GM18870 (cell line): Measurements from ENCODE around the gene FBN3.
"Not testable (repeated sequence)": the region's sequence is repeated elsewhere in the genome, so short reads cannot be mapped to it uniquely, and the experiment has no call there.

Experiments
- ATAC-seq: cut with Tn5 transposase; IDR thresholded peaks from one replicate; pipeline ENCODE4 v1.9.1; 2021; ENCODE audit warnings: moderate library complexity; ENCODE audit not compliant: unreplicated experiment

The FBN3 gene

DNA sequence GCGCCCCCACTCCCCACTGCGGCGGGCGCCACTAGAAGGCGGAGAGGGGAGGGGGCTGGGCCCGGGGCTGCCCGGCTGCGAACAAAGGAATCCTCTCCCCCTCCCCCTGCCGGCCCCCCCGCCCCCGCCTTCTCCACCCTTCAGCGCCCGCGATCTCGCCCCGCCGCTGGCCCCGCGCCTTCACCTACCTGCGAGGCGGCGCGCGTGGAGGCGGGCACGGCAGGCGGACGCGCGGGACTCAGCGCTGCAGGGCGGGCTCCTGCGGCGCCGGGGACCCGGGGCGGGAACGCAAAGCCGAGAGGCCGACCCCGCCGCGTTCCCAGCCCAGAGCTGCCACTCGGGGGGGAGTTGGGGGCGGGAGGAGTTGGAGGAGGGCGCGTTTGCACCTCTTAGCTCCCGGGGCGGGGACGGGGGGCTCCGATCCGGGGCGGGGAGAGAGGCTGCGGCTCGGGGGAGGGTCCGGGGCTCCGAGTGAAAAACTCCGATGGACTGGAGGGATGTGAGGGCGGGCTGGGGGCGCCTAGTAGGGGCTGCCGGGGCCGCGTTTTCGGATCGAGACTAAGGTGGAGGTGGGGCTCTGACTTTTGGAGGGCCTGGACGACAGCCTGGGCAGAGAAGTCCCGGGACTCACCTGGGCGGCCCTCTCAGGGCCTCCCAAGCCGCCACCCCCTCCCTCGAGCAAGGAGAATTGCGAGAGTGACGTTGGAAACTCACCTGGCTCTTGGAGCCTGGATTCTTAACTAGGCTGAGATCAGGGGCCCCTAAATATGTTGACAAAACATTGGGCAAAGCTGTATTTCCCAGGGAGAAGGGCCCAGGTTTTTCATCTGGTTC is at the start of gene FBN3:
Gene FBN3, minus strand, starts transcription at position 332 of the 834 bp plus-strand sequence. CDS start 2,112 bp downstream, outside the sequence.
- no peak for ATAC-seq

DNA sequence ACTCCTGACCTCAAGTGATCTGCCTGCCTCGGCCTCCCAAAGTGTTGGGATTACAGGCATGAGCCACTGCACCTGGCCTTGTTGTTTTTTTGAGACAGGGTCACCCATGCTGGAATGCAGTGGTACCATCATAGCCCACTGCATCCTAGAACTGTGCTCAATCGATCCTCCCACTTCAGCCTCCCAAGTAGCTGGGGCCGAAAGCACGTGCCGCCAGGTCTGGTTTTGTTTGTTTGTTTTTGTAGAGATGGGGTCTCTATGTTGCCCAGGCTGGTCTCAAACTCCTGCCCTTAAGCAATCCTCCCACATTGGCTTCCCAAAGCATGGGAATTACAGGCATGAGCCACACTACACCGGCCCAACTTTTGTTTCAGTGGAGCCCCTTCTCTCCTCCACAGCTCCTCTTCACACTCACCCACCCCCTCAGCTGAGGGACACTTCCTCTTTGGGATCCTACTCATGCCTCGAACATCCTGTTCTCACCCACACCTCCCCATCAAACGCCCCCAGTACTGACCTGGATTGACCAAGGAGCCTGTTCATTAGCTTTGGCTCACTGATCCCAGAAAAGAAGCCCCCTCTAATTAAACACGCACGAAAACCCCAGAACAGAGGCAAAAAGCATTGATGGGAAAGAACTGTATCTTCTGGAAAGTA is 47.0 kb upstream of the FBN3 start:
- no peak for ATAC-seq

DNA sequence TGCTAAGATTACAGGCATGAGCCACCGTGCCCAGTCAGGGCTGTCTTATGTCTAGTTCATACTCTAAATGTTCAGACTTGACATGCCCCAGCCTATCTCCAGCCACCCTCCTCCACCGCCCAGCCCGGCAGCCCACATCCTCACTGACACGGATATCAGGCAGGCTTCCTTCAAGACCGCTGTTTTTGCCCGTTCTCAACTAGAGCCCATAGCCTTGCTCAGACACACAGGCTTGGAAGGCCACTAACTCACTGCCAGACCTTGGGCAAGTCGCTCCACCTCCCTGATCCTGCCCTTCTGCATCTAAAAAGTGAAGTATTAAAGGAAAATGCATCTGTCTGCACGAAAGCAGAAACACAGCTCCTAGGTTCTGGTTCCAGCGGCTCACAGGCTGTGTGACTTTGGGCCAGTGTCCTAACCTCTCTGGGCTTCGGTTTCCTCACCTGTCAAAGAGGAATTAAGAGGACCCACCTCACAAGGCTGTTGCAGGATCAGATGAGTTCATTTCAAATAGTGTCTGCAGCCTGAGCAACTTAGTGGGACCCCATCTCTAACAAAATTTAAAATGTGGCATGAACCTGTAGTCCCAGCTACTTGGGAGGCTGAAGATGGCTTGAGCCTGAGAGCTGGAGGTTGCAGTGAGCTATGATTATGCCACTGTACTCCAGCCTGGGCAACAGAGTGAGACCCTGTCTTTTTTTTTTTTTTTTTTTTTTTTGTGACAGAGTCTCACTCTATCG is 45.3 kb upstream of the FBN3 start:
- ATAC-seq, result no peak

DNA sequence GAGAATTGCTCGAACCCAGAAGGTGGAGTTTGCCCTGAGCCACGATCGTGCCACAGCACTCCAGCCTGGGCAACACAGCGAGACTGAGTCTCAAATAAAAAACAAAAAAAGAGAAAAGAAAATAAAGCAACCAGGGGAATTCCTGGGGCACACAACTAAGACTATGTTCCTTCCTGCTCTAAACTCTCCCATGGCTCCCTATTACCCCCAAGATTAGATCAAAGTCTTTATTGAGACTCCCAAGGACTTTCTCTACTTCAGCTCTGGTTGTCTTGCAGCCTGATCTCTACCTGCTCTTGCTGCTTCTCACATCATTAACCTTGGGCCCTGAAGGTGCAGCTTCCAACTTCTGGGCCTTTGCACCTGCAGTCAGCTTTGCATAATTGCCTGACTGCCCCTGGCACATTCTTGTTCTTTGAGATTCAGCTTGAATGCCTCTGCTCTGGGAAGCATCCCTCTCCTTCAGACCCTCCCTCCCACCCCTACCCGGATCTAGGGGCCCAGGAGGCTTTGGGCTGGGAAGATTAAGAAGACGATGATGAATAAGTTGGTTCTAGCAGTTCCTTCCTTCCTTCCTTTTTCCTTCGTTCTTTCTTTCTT is 42.9 kb upstream of the FBN3 start:
- no peak for ATAC-seq

DNA sequence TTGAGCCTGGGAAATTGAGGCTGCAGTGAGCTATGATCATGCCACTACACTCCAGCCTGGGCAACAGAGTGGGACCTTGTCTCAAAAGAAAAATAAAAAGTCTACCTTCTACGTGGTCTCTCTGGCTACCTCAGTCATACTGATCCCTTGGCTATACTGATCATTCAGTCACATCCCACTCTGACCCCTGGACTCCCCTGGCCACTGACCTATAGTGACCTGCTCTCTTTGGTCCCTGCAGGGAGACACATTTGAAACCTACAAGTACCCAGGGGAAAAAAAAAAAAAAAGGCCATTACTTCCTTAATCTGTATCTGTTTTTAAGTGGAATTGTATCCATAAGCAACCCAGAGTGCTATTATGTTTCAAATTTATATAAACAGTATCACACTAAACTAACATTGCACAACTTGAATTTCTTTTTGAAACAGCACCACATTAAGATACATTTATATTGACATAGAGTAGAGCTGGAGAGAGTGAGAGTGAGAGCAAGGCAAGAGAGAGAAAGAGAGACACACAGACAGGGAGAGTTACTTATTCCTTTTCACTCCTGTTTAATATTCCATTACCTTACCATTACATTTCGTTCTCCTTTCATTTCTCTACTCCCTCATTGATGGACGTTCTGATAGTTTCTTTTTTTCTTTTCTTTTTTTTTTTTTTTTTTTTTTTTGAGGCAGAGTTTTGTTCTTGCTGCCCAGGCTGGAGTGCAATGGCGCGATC is 36.1 kb upstream of the FBN3 start:
- no peak for ATAC-seq

DNA sequence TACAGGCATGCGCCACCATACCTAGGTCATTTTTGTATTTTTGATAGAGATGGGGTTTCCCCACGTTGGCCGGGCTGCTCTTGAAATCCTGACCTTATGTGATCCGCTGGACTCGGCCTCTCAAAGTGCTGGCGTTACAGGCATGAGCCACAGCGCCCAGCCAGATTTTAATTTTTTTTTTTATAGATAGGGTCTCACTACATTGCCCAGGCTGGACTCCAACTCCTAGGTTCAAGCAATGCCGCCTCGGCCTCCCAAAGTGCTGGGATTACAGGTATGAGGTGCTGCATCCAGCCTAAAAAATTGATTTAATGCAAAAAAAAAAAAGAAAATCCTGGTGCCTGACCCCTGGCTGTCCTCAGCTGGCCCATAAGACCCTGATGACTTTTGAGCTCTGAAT is 34.9 kb upstream of the FBN3 start:
- no peak for ATAC-seq

DNA sequence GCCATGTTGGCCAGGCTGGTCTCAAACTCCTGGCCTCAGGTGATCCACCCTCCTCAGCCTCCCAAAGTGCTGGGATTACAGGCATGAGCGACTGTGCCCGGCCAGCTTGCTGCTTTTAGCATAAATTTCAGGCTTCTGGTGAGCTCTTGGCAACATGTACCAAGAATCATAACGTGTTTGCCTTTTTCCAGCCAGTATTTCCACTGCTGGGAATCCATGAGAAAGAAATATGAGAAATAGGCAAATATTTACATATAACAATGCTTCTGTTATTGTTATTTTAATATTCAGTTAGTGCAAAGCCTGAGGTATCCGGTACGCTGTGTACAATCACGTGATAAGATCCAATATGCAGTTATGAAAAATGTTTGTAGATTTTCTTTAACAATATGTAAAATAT is 30.6 kb upstream of the FBN3 start:
- ATAC-seq, result no peak

DNA sequence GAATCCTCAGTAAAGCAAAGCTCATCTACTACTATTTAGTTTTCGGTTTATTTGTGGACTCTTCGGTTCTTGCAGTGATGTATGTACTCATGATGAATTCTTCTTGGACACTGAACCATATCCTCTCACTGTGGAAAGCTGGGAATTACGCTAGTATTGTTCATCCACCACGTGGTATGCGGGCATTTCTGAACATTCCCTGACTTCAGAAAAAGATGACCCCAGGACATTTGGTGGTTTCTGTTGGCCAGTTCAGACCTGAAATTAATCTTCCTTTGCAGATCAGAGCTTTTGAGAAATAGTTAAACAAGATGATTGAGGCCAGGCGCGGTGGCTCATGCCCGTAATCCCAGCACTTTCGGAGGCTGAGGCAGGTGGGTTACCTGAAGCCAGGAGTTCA is 25.3 kb upstream of the FBN3 start:
- no peak for ATAC-seq

DNA sequence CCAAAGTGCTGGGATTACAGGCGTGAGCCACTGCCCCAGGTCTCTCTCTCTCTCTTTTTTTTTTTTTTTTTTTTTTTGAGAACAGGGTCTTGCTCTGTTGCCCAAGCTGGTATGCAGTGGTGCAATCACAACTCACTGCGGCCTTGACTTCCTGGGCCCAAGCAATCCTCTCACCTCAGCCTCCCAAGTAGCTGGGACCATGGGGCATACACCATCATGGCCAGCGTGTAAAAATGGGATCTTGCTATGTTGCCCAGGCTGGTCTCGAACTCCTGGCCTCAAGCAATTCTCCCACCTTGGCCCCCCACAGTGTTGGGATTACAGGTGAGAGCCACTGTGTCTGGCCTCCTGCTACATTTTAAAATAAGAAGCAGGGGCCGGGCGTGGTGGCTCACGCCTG is 19.1 kb upstream of the FBN3 start:
- no peak for ATAC-seq

DNA sequence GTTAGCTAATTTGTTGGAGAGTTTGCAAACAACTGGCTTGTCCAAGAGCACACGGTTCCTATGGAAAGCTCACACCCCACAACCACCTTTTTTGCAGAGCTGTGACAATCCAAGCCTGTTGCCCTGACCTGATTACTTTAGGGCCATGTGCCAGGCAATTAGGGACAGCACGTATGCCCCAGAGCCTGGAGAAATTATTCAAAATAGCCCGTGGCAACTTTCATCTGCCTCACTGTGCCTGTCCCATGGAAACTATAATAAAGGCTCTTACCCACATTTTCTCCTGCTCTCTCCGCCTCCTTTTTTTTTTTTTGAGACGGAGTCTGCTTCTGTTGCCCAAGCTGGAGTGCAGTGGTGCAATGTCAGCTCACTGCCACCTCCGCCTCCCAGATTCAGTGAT is 18.6 kb upstream of the FBN3 start:
- no peak for ATAC-seq

DNA sequence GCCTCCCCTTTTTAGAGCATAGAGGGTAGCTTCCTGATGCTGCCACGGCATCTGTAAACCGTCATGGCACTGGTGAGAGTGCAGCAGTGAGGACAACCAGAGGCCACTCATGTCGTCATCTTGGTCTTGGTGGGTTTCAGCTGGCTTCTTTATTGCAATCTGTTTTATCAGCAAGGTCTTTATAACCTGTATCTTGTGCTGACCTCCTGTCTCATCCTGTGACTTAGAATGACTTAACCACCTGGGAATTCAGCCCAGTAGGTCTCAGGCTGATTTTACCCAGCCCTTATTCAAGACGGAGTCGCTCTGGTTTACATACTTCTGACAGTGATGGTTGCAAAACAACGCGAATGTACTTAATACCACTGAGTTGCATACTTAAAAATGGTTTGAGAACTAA is 14.4 kb upstream of the FBN3 start:
- no peak for ATAC-seq

DNA sequence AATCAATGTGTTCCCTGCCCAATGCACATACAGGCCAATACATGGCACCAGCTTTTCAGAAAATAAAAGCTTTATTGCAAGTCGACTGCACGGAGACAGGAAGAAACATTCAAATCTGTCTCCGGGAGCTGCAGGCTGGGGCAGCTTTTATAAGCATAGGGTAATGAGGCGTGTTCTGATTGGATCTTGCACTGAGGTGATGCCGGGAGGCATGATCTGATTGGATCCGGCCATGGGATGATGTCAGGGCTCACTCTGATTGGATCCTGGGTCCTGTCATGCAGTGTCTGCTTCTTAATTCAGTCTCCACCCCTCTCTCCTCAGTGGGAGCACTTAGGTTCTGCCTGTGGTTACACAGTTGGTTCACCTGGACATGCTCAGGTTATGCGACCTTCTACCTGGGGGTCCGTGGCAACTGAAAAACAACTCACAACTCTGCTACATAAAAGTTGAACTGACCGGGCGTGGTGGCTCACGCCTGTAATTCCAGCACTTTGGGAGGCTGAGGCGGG is 11.8 kb upstream of the FBN3 start:
- no peak for ATAC-seq

DNA sequence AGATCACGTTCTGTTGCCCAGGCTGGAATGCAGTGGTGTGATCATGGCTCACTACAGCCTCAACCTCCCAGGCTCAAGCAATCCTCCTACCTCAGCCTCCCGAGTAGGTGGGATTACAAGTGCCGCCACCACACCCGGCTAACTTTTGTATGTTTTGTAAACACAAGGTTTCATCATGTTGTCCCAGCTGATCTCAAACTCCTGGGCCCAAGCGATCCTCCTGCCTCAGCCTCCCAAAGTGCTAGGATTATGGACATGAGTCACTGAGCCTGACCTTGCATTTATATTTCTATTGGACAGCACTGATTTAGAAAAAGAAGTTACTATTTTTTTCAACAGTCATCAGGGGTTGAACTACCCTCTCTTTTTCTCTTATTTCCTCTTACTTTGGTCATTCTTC is 9.9 kb upstream of the FBN3 start:
- ATAC-seq, result not testable (repeated sequence)

DNA sequence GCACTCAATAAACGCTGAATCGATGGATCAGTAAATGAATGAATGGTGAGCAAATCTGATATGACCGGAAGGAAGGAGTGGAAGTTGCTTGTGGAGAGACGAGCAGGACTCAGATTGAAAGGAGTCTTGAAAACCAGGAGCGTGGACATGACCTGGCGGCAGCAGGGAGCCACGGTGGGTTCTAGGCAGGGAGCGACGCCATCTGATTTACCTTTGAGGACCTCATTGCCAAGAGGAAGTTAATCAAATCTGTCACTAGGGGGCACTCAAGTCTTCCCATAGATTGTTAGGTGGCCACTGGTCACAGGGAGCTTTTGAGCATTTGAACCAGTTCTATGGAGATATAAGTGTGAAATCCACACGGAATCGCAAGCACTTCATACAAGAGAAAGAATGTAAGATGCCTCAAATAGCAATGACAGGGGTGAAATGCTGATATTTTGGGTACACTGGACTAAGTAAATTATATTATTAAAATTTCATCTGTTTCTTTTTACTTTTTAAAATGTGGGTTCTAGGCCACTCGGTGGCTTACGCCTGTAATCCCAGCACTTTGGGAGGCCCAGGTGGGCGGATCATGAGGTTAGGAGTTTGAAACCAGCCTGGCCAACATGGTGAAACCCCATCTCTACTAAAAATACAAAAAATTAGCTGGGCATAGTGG is 9.2 kb upstream of the FBN3 start:
- ATAC-seq, result no peak

DNA sequence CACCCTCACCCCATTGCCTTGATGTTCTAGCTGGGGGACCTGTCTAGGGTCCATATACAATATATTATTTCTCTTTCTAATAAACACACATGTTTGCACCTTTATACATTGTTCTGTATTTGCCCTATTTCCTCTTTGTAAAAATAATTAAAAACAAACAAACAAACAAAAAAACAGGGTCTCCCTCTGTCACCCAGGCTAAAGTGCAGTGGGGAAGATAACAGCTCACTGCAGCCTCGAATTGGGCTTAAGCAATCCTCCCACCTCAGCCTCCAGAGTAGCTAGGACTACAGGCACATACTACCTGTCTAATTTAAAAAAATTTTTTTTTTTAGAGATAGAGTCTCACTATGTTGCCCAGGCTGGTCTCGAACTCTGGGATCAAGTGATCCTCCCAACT is 5.9 kb upstream of the FBN3 start:
- ATAC-seq, result no peak

DNA sequence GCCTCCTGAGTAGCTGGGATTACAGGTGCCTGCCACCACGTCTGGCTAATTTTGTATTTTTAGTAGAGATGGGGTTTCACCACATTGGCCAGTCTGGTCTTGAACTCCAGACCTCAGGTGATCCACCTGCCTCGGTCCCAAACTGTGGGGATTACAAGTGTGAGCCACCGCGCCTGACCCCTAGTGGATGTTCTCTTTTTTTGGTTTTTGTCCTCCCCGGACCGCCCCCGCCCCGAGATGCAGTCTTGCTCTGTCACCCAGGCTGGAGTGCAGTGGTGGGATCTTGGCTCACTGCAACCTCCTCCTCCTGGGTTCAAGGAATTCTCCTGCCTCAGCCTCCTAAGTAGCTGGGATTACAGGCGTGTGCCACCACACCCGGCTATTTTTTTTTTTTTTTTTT is 4.6 kb upstream of the FBN3 start:
- ATAC-seq, result not testable (repeated sequence)

DNA sequence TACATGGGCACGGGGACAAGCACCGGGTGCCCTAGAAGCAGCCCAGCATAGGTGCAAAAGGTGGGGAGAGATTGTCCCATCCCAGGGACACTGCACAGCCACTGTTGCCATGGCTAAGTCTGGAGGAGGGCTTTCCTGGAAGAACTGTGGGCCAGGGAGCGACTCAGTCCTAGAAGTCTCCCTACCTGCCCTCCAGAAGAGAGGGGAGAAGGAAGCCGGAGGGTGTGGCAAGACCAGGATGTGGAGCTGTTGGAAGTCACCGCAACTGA is 2.3 kb upstream of the FBN3 start:
- ATAC-seq, result no peak

DNA sequence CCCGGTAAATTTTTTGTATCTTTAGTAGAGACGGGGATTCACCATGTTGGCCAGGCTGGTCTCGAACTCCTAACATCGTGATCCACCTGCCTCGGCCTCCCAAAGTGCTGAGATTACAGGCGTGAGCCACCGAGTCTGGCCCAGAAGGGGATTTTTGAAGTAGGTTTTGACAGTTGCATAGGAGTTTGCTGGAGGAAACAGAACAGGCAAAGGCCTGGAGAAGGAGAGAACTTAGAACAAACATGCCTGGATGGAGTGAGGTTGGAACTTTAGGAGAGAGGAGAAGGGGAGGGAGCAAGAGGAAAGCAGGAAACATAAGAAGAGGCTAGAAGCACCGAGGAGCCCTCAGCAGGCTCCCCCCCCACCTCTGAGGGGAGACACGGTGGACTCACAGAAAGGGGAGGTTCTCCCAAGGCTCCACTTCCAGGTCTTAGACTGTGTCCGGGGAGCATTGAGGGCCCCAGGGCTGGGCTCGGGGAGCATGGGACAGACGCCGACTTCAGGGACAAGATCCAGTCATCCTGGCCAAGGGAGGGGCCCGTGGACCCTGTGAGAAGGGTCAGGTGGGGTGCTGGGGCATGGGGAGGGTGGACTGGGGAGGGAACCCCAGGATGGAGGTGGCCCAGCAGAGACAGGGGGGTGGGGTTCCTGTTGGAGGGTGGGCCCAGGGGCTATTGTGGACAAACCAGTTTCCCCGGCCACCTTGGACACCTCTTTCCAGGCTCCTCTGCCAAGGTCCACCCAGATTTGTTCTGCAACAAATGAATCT is 1.8 kb upstream of the FBN3 start:
- no peak for ATAC-seq

DNA sequence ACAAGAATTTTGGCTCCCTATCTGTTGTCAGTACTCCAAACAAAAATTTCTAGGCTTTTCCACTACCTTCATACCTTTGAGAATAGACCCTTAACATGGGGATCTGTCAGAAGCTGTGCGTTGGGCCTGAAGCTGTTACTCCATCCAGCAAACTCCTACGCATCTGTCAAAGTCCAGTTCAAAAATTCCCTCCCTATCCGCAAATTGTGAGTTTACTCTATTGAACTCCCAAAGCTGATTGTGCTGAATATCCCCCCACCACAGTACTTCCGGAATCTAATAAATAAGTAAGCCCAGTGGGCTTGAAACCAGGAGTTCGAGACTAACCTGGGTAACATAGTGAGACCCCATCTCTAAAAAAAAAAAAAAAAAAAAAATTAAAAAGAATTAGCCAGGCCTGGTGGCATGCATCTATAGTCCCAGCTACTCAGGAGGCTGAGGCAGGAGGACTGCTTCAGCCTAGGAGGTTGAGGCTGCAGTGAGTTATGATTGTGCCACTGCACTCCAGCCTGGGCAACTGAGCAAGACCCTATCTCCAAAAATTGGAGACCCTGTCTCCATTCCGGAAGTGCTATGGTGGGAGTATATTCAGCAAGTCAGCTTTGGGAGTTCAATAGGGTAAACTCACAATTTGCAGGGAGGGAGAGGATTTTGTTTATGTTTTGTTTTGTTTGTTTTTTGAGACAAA is 930 bp upstream of the FBN3 start:
- no peak for ATAC-seq
